Neural progenitor cell (in vitro differentiated cells): ENCODE results near the gene INAFM1. TPM values are rescaled to one million over a fixed set of nuclear protein-coding genes. Genes with fewer than 3 reads are reported as not detected.

Source experiments
- DNase-seq: peaks from one replicate; pipeline ENCODE4 v3.0.0-alpha.2; 2016; ENCODE audit warnings: low spot score
- H2AFZ ChIP-seq: fragments of 200-600 bp; sonication (generic); replicated peaks from 2 replicates; pipeline ENCODE4 v1.6.1; 2016; ENCODE audit warnings: antibody characterized with exemption
- H3F3A ChIP-seq: fragments of 200-600 bp; sonication (generic); 2 replicates; pipeline ENCODE4 v1.6.1; 2016; ENCODE audit warnings: antibody characterized with exemption, low read depth
- H3K27ac ChIP-seq: fragments of 200-600 bp; sonication (generic); 2 replicates; pipeline ENCODE4 v1.5.1; 2016; ENCODE audit warnings: mild to moderate bottlenecking
- H3K27me3 ChIP-seq: fragments of 200-600 bp; sonication (generic); 2 replicates; pipeline ENCODE4 v1.6.1; 2016; ENCODE audit warnings: mild to moderate bottlenecking, moderate library complexity
- H3K36me3 ChIP-seq: fragments of 200-600 bp; sonication (generic); 2 replicates; pipeline ENCODE4 v1.5.1; 2016
- H3K4me1 ChIP-seq: fragments of 200-600 bp; sonication (generic); 2 replicates; pipeline ENCODE4 v1.6.1; 2016; ENCODE audit warnings: mixed run types
- H3K4me2 ChIP-seq: fragments of 200-600 bp; sonication (generic); 2 replicates; pipeline ENCODE4 v1.6.1; 2016
- H3K4me3 ChIP-seq: fragments of 200-600 bp; sonication (generic); 2 replicates; pipeline ENCODE4 v1.5.1; 2016
- H3K79me2 ChIP-seq: fragments of 200-600 bp; sonication (generic); 2 replicates; pipeline ENCODE4 v1.6.1; 2016; ENCODE audit warnings: low read depth
- H3K9ac ChIP-seq: fragments of 200-600 bp; sonication (generic); 2 replicates; pipeline ENCODE4 v1.6.1; 2016
- H3K9me3 ChIP-seq: fragments of 200-600 bp; sonication (generic); 2 replicates; pipeline ENCODE4 v1.5.1; 2016; ENCODE audit warnings: low read depth
- H4K20me1 ChIP-seq: fragments of 200-600 bp; sonication (generic); 2 replicates; pipeline ENCODE4 v1.6.1; 2016; ENCODE audit warnings: low read depth
- H3K27ac Mint-ChIP-seq: 3 replicates; pipeline ENCODE4 v1.8.0; 2021; ENCODE audit warnings: mixed read lengths
- H3K27me3 Mint-ChIP-seq: 2 replicates; pipeline ENCODE4 v1.8.0; 2022; ENCODE audit warnings: low read depth, mild to moderate bottlenecking, inconsistent platforms, moderate library complexity, mixed read lengths; ENCODE audit not compliant: insufficient read depth
- H3K36me3 Mint-ChIP-seq: 3 replicates; pipeline ENCODE4 v1.8.0; 2021; ENCODE audit warnings: mixed read lengths
- H3K4me1 Mint-ChIP-seq: 3 replicates; pipeline ENCODE4 v1.8.0; 2021; ENCODE audit warnings: mixed read lengths
- H3K4me3 Mint-ChIP-seq: 3 replicates; pipeline ENCODE4 v1.8.0; 2021; ENCODE audit warnings: mild to moderate bottlenecking, moderate library complexity, mixed read lengths
- H3K9me3 Mint-ChIP-seq: 3 replicates; pipeline ENCODE4 v1.8.0; 2020; ENCODE audit warnings: mixed read lengths
- EZH2 ChIP-seq: fragments of 200-600 bp; sonication (generic); IDR thresholded peaks from 2 replicates; pipeline ENCODE4 v1.6.1; 2017; ENCODE audit warnings: antibody characterized with exemption, mild to moderate bottlenecking, moderate library complexity
- EZH2phosphoT487 ChIP-seq: fragments of 200-600 bp; sonication (generic); IDR thresholded peaks from 2 replicates; pipeline ENCODE4 v1.6.1; 2017; ENCODE audit warnings: antibody characterized with exemption
- total RNA-seq: library from RNA; depleted of rRNA; stranded (reverse); fragments of >200 nt; gene quantifications from 2 replicates; pipeline ENCODE4 v1.2.3, GENCODE V29; 2015; ENCODE audit warnings: low replicate concordance
- TF ChIP-seq, protein P1 (sequence below): fragments of 200-600 bp; sonication (generic); IDR thresholded peaks from 2 replicates; pipeline ENCODE4 v1.5.1; 2017; ENCODE audit warnings: antibody characterized with exemption, mild to moderate bottlenecking

The INAFM1 gene
- total RNA-seq, 1 donor from 2014 or later = not detected

DNA sequence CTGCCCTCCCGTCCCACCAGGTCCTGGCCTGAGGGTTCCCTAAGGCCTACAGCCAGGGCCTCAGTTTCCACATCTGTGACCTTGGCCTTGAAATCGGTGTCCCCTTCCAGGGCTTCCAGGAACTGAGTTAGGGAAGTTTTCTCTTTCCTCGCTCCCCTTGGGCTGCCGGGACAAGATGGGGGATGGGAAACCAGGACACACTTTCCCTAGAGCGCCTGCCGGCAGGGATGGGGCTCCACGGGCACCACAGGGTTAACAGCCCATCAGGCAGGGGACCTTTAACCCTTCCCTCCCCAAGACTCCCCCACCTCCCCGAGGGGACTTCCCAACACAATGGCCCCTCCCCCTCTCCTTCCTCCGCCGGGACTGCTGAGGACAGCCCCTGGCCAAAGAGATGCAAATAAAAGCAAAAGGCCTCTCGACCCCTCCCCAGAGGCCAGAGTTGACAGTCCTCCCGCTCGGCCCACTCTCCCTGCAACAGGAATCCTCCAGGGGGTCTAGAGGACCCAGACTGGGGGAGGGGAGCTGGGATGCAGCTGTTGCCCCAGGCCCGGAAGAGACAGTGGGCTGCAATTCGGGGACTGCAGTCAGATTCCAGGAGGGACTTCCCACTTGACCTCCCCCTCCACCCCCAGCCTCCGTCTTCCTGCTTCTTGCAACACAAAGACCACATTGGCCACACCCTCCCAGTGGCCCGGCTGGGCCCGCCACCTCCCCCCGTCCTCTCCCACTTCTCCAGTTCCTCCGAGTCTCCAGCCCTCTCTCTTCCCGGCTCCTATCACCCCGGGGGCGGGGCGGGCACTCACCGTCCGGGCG, 47.1 kb upstream of the INAFM1 start:
- Mint-ChIP-seq H3K27ac (peak overlapping the region; percentile 78), H3K27me3 (peaks cover 11% of the 10 kb centered on the region), H3K36me3 (no peaks in the 10 kb centered on the region), H3K4me3 (peak overlapping the region; percentile 86), H3K9me3 (no peaks in the 10 kb centered on the region), H3K4me1 (peaks cover 23% of the 10 kb centered on the region)
- H3K27me3 ChIP-seq = no peaks in the 10 kb centered on the region
- H3K4me3 ChIP-seq = peak overlapping the region; percentile 100
- peak overlapping the region; percentile 99 for H3K4me2 ChIP-seq
- peaks cover 57% of the 10 kb centered on the region for H3K79me2 ChIP-seq
- H3K36me3 ChIP-seq = no peaks in the 10 kb centered on the region
- TF ChIP-seq EZH2 = no peak
- TF ChIP-seq, protein P1, sequence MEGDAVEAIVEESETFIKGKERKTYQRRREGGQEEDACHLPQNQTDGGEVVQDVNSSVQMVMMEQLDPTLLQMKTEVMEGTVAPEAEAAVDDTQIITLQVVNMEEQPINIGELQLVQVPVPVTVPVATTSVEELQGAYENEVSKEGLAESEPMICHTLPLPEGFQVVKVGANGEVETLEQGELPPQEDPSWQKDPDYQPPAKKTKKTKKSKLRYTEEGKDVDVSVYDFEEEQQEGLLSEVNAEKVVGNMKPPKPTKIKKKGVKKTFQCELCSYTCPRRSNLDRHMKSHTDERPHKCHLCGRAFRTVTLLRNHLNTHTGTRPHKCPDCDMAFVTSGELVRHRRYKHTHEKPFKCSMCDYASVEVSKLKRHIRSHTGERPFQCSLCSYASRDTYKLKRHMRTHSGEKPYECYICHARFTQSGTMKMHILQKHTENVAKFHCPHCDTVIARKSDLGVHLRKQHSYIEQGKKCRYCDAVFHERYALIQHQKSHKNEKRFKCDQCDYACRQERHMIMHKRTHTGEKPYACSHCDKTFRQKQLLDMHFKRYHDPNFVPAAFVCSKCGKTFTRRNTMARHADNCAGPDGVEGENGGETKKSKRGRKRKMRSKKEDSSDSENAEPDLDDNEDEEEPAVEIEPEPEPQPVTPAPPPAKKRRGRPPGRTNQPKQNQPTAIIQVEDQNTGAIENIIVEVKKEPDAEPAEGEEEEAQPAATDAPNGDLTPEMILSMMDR = no peak
- TF ChIP-seq EZH2phosphoT487 = no peak
- no peak overlapping the region for H2AFZ ChIP-seq
- DNase-seq = peak; percentile 97
- H3K27ac ChIP-seq = peak overlapping the region; percentile 36
- peaks cover 60% of the 10 kb centered on the region for H3F3A ChIP-seq
- H4K20me1 ChIP-seq = peaks cover 24% of the 10 kb centered on the region
- H3K4me1 ChIP-seq = peaks cover 23% of the 10 kb centered on the region
- no peak overlapping the region for H3K9ac ChIP-seq
- H3K9me3 ChIP-seq = no peaks in the 10 kb centered on the region

DNA sequence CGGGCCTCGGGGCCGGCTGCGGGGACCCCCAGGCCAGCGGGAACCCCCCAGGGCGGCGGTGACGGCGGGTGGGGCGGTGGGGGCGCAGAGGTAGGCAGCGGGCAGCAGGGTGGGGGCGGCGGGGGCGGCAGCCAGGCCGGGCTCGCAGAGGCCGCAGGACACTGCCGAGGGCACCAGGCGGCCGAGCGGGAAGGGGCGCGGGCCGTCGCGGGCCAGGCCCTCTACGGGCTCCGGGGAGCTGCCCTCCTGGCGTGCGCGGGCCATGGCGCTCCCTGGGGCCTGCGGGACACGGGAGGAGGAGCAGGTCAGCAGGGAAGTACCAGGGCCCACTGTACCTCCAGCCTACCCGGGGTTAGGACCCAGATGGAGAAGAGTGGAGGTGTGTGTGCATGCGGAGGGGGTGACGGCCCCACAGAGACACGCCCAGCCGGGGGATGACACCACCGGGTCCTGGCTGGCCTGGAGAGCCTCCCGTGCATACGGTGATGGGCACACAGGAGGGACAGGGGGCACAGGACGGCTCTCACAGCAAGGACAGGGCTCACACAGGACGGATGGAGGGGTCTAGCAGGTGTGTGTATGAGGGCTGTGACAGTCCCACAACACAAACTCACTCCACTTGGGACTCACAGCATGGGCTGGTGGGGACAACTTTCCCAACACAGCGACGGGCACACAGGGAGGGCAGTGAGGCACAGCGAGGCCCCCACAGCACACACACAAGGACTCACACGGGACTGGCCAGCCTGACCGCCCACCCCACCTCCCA, 46.3 kb upstream of the INAFM1 start:
- Histone ChIP-seq H2AFZ (no peak overlapping the region), H3K79me2 (peaks cover 57% of the 10 kb centered on the region), H3K27ac (peak overlapping the region; percentile 36), H3F3A (peaks cover 60% of the 10 kb centered on the region), H3K4me1 (peaks cover 23% of the 10 kb centered on the region), H4K20me1 (peaks cover 24% of the 10 kb centered on the region), H3K36me3 (no peaks in the 10 kb centered on the region), H3K9me3 (no peaks in the 10 kb centered on the region), H3K27me3 (no peaks in the 10 kb centered on the region), H3K4me2 (peak overlapping the region; percentile 99), H3K4me3 (peak overlapping the region; percentile 100), H3K9ac (peak overlapping the region; percentile 20)
- H3K4me3 Mint-ChIP-seq = no peak overlapping the region
- DNase-seq = peak; percentile 64
- H3K27me3 Mint-ChIP-seq = peaks cover 12% of the 10 kb centered on the region
- H3K9me3 Mint-ChIP-seq = no peaks in the 10 kb centered on the region
- TF ChIP-seq EZH2phosphoT487 (no peak), EZH2 (no peak)
- TF ChIP-seq, protein P1 = no peak
- peaks cover 23% of the 10 kb centered on the region for H3K4me1 Mint-ChIP-seq
- H3K36me3 Mint-ChIP-seq = no peaks in the 10 kb centered on the region
- no peak overlapping the region for H3K27ac Mint-ChIP-seq

DNA sequence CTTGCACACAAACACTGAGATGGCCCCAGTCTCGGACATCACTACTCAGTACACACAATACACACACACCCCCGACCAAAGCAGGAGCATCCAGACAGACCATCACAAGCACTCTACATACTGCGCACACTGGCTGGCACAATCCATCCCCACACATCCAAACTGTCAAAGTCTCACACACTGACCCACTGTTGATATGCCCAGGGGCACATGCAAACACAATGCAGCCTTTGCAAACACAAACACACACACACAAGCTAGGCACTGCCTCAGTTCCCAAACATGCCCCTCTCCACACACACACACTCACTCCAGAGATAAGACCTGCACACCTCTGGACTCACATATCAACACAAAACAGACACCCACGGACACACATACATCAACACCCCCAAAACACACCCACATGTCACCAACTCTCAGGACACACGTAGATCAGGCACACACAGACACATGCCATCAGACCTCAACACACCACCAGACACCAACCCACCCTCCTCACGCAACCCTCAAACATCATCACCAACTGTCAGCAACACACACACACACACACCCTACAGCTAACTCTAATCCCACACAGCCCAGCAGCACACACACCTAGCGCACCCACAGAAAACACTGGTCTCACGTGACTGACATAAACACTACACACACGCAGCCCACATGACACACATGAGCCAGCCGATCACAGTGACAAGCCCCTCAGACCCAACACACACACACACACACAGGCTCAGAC, 45.6 kb upstream of the INAFM1 start:
- H3F3A ChIP-seq = peaks cover 60% of the 10 kb centered on the region
- no peak overlapping the region for H2AFZ ChIP-seq
- H3K79me2 ChIP-seq = peaks cover 51% of the 10 kb centered on the region
- H3K4me2 ChIP-seq = peak overlapping the region; percentile 99
- H3K36me3 ChIP-seq = no peaks in the 10 kb centered on the region
- TF ChIP-seq EZH2phosphoT487 (no peak), EZH2 (no peak)
- TF ChIP-seq, protein P1 = no peak
- H3K4me3 Mint-ChIP-seq = no peak overlapping the region
- no peaks in the 10 kb centered on the region for H3K9me3 Mint-ChIP-seq
- H3K27ac ChIP-seq = no peak overlapping the region
- H3K27ac Mint-ChIP-seq = no peak overlapping the region
- no peaks in the 10 kb centered on the region for H3K36me3 Mint-ChIP-seq
- H4K20me1 ChIP-seq = peaks cover 24% of the 10 kb centered on the region
- H3K4me3 ChIP-seq = peak overlapping the region; percentile 100
- peaks cover 12% of the 10 kb centered on the region for H3K27me3 Mint-ChIP-seq
- H3K4me1 Mint-ChIP-seq = peaks cover 23% of the 10 kb centered on the region
- H3K27me3 ChIP-seq = no peaks in the 10 kb centered on the region
- H3K9ac ChIP-seq = no peak overlapping the region
- no peaks in the 10 kb centered on the region for H3K9me3 ChIP-seq
- DNase-seq = peak; percentile 40
- H3K4me1 ChIP-seq = peaks cover 23% of the 10 kb centered on the region
